IMR-90 (cell line): Measurements from ENCODE around the gene ZDHHC14. TPM values are rescaled to one million over a fixed set of nuclear protein-coding genes. Genes with fewer than 3 reads are reported as not detected.

Source experiments
- ATAC-seq: fragments of 200-7000 bp; cut with Tn5 transposase; 2 replicates; pipeline ENCODE4 v1.9.1; 2020; ENCODE audit warnings: low read depth, mild to moderate bottlenecking, moderate library complexity
- BruUV-seq: library from RNA; stranded (reverse); fragments of 400-500 nt; replicated peaks from 2 replicates; lab custom pipeline; 2021; lab: Mats Ljungman, UMichigan
- CTCF ChIA-PET: fragments of 300-600 bp; formaldehyde crosslinking; extraction: SDS; loops from one replicate; lab custom pipeline; 2021; ENCODE audit warnings: antibody characterized with exemption; lab: Yijun Ruan, JAX
- POLR2A ChIA-PET: fragments of 300-600 bp; sonication (Branson Sonifier 250); formaldehyde crosslinking; loops from one replicate; lab custom pipeline; 2022; ENCODE audit warnings: antibody characterized with exemption; ENCODE audit not compliant: unreplicated experiment; lab: Charles Lee
- DNase-seq: peaks from one replicate; pipeline ENCODE4 v3.0.0; 2013
- H2AFZ ChIP-seq: replicated peaks from 2 replicates; pipeline ENCODE3; 2013; ENCODE audit warnings: low read length, mild to moderate bottlenecking; ENCODE audit not compliant: poor library complexity
- H2AK5ac ChIP-seq: 2 replicates; pipeline ENCODE4 v1.6.1; 2013; ENCODE audit warnings: low read depth, low read length, inconsistent platforms
- H2AK9ac ChIP-seq: replicated peaks from 2 replicates; pipeline ENCODE3; 2013; ENCODE audit warnings: mild to moderate bottlenecking, low read depth, low read length, moderate library complexity; ENCODE audit not compliant: poor library complexity
- H2BK120ac ChIP-seq: 2 replicates; pipeline ENCODE4 v1.6.1; 2013; ENCODE audit warnings: low read depth, low read length, inconsistent platforms
- H2BK15ac ChIP-seq: 3 replicates; pipeline ENCODE4 v1.6.1; 2013; ENCODE audit warnings: low read depth, low read length, inconsistent platforms
- H2BK20ac ChIP-seq: 2 replicates; pipeline ENCODE4 v1.6.1; 2013; ENCODE audit warnings: low read depth, mild to moderate bottlenecking, inconsistent platforms, low read length, moderate library complexity
- H2BK5ac ChIP-seq: 2 replicates; pipeline ENCODE4 v1.6.1; 2013; ENCODE audit warnings: mild to moderate bottlenecking, low read depth, low read length, inconsistent platforms; ENCODE audit not compliant: poor library complexity, severe bottlenecking
- H3K14ac ChIP-seq: replicated peaks from 2 replicates; pipeline ENCODE4 v1.6.1; 2013; ENCODE audit warnings: low read depth, low read length, inconsistent platforms
- H3K18ac ChIP-seq: 2 replicates; pipeline ENCODE4 v1.6.1; 2013; ENCODE audit warnings: low read depth, low read length, control low read depth
- H3K23ac ChIP-seq: 2 replicates; pipeline ENCODE4 v1.6.1; 2013; ENCODE audit warnings: low read depth, low read length, inconsistent platforms
- H3K27ac ChIP-seq: 2 replicates; pipeline ENCODE4 v1.5.1; 2013; ENCODE audit warnings: mild to moderate bottlenecking, control low read depth, low read length; ENCODE audit not compliant: insufficient read depth
- H3K27me3 ChIP-seq: 2 replicates; pipeline ENCODE4 v1.6.1; 2013; ENCODE audit warnings: low read length; ENCODE audit not compliant: control insufficient read depth, insufficient read depth
- H3K36me3 ChIP-seq: 2 replicates; pipeline ENCODE4 v1.6.1; 2013; ENCODE audit warnings: low read length, mixed read lengths; ENCODE audit not compliant: control insufficient read depth, insufficient read depth
- H3K4ac ChIP-seq: 2 replicates; pipeline ENCODE4 v1.6.1; 2013; ENCODE audit warnings: low read depth, low read length, inconsistent platforms
- H3K4me1 ChIP-seq: 2 replicates; pipeline ENCODE4 v1.6.1; 2013; ENCODE audit warnings: low read length, mixed read lengths; ENCODE audit not compliant: control insufficient read depth, insufficient read depth
- H3K4me2 ChIP-seq: 2 replicates; pipeline ENCODE4 v1.6.1; 2013; ENCODE audit warnings: low read depth, mild to moderate bottlenecking, control low read depth, low read length, moderate library complexity
- H3K4me3 ChIP-seq: 2 replicates; pipeline ENCODE4 v1.5.1; 2013; ENCODE audit warnings: low read depth, mild to moderate bottlenecking, control low read depth, low read length, moderate library complexity; ENCODE audit not compliant: insufficient read depth
- H3K56ac ChIP-seq: 2 replicates; pipeline ENCODE4 v1.6.1; 2013; ENCODE audit warnings: low read length, inconsistent platforms; ENCODE audit not compliant: insufficient read depth; ENCODE audit errors: extremely low read depth
- H3K79me1 ChIP-seq, 2 experiments: 2 replicates each; pipeline ENCODE4 v1.6.1; 2013; ENCODE audit warnings: low read length in 2 of 2, inconsistent platforms in 1 of 2, low read depth in 1 of 2
- H3K9ac ChIP-seq: 2 replicates; pipeline ENCODE4 v1.6.1; 2013; ENCODE audit warnings: low read depth, low read length, control low read depth
- H3K9me1 ChIP-seq: 2 replicates; pipeline ENCODE4 v1.6.1; 2013; ENCODE audit warnings: low read length, inconsistent platforms; ENCODE audit not compliant: insufficient read depth
- H3K9me3 ChIP-seq: 2 replicates; pipeline ENCODE4 v1.6.1; 2013; ENCODE audit warnings: low read length; ENCODE audit not compliant: control insufficient read depth, insufficient read depth
- H4K20me1 ChIP-seq: 2 replicates; pipeline ENCODE4 v1.6.1; 2013; ENCODE audit warnings: low read length, inconsistent platforms; ENCODE audit not compliant: insufficient read depth
- H4K5ac ChIP-seq: 2 replicates; pipeline ENCODE4 v1.6.1; 2013; ENCODE audit warnings: mild to moderate bottlenecking, low read depth, low read length, control low read depth
- H4K8ac ChIP-seq, 2 experiments: 2 replicates each; pipeline ENCODE4 v1.6.1; 2013; ENCODE audit warnings: low read depth in 2 of 2, low read length in 2 of 2, control low read depth in 1 of 2, inconsistent platforms in 1 of 2
- H4K91ac ChIP-seq: 2 replicates; pipeline ENCODE4 v1.6.1; 2013; ENCODE audit warnings: low read depth, low read length, inconsistent platforms; ENCODE audit not compliant: insufficient read depth
- BHLHE40 ChIP-seq: fragments of 150-350 bp; IDR thresholded peaks from 2 replicates; pipeline ENCODE4 v1.6.1; 2016; ENCODE audit warnings: mild to moderate bottlenecking, low read depth, low read length
- CHD1 ChIP-seq: IDR thresholded peaks from 2 replicates; pipeline ENCODE4 v1.6.1; 2012; ENCODE audit warnings: low read depth, low read length, improper control_type of control experiment
- FOS ChIP-seq: fragments of 150-350 bp; IDR thresholded peaks from 2 replicates; pipeline ENCODE4 v1.6.1; 2016; ENCODE audit warnings: low read depth, low read length
- MAFK ChIP-seq: IDR thresholded peaks from 2 replicates; pipeline ENCODE4 v1.6.1; 2012; ENCODE audit warnings: low read depth, low read length, improper control_type of control experiment
- MAZ ChIP-seq: IDR thresholded peaks from 2 replicates; pipeline ENCODE4 v1.6.1; 2012; ENCODE audit warnings: low read depth, mild to moderate bottlenecking, low read length, improper control_type of control experiment, moderate library complexity, borderline replicate concordance
- NFE2L2 ChIP-seq: fragments of 150-350 bp; IDR thresholded peaks from 2 replicates; pipeline ENCODE4 v1.6.1; 2016; ENCODE audit warnings: low read depth, mild to moderate bottlenecking, low read length
- RAD21 ChIP-seq: IDR thresholded peaks from 2 replicates; pipeline ENCODE4 v1.6.1; 2012; ENCODE audit warnings: low read length, improper control_type of control experiment
- RCOR1 ChIP-seq: IDR thresholded peaks from 2 replicates; pipeline ENCODE4 v1.6.1; 2012; ENCODE audit warnings: mild to moderate bottlenecking, low read length, improper control_type of control experiment; ENCODE audit not compliant: insufficient replicate concordance
- RFX5 ChIP-seq: IDR thresholded peaks from 2 replicates; pipeline ENCODE4 v1.8.0; 2012; ENCODE audit warnings: low read depth, mild to moderate bottlenecking, low read length, moderate library complexity
- SMC3 ChIP-seq: fragments of 150-350 bp; IDR thresholded peaks from 2 replicates; pipeline ENCODE4 v1.6.1; 2016; ENCODE audit warnings: low read depth, mild to moderate bottlenecking, antibody characterized with exemption, low read length, moderate library complexity
- WGBS, 2 experiments: methylation state at CpG; one replicate each; pipeline versions ENCODE4 v1.1.5 to v1.1.7; 2013; ENCODE audit warnings: missing lambda C conversion rate in 2 of 2; ENCODE audit not compliant: insufficient read length in 1 of 2; ENCODE audit errors: extremely low coverage in 2 of 2; 5-methylcytosine and 5-hydroxymethylcytosine counted together
- dilution Hi-C: fragments of 300-500 bp; cut with HindIII; formaldehyde crosslinking; loops from one replicate; pipeline ENCODE4 v1.14.3; 2018; ENCODE audit warnings: low sequenced_read_pairs; ENCODE audit not compliant: unreplicated experiment
- in situ Hi-C: fragments of 300-500 bp; cut with MboI; formaldehyde crosslinking; loops from 3 replicates; pipeline ENCODE4 v1.14.3; 2019; ENCODE audit warnings: low sequenced_read_pairs, inconsistent platforms, mixed read lengths
- intact Hi-C: fragments of 100-400 bp; cut with micrococcal nuclease; formaldehyde crosslinking; loops from 2 replicates; pipeline ENCODE4 v1.10.0; 2022
- polyA plus RNA-seq, 3 experiments: library from polyadenylated mRNA; depleted of rRNA; stranded (reverse); fragments of >200 nt; gene quantifications; 2 replicates each; pipeline ENCODE4 v1.2.3, GENCODE V29; 2012; ENCODE audit warnings: low replicate concordance in 1 of 3
- total RNA-seq: library from RNA; depleted of rRNA; stranded (reverse); fragments of >200 nt; gene quantifications from 2 replicates; pipeline ENCODE4 v1.2.3, GENCODE V29; 2012
- TF ChIP-seq, protein P1 (sequence below): fragments of 150-350 bp; IDR thresholded peaks from 2 replicates; pipeline ENCODE4 v1.6.1; 2016; ENCODE audit warnings: low read depth, mild to moderate bottlenecking, low read length, moderate library complexity, borderline replicate concordance
- TF ChIP-seq, protein P2 (sequence below): conservative IDR thresholded peaks from 2 replicates; pipeline ENCODE4 v1.5.1; 2012; ENCODE audit warnings: mild to moderate bottlenecking, low read depth, low read length, improper control_type of control experiment
- TF ChIP-seq, protein P3 (sequence below): fragments of 150-350 bp; IDR thresholded peaks from 2 replicates; pipeline ENCODE4 v1.6.1; 2017; ENCODE audit warnings: mild to moderate bottlenecking, antibody characterized with exemption, low read length, low read depth

The ZDHHC14 gene
- total and polyA plus RNA-seq, 2 of the 4 experiments (the other 2 are of a cell fraction), result 0.90 to 2.0 TPM

DNA sequence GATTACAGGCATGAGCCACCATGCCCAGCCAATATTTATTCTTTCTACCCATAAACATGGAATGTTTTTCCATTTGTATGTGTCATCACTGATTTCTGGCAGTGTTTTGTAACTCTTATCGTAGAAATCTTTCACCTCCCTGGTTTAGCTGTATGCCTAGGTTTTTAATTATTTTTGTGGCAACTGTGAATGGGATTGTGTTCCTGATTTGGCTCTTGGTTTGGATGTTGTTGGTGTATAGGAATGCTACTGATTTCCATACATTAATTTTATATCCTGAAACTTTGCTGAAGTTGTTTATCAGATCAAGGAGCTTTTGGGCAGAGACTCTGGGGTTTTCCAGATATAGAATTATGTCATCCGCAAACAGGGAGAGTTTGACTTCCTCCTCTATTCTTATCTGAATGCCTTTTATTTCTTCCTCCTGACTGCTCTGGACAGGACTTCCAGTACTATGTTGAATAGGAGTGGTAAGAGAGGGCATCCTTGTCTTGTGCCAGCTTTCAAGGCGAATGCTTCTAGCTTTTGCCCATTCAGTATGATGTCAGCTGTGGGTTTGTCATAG lies 198.6 kb downstream of the ZDHHC14 start:
- Histone ChIP-seq H2BK120ac (no peak overlapping the region), H4K91ac (no peak overlapping the region), H3K27ac (no peak overlapping the region), H3K9me1 (0 out of 2 replicates have a peak, but pooled peaks cover 2% of the 10 kb centered on the region), H3K56ac (no peak overlapping the region), H3K4me3 (no peak overlapping the region), H3K18ac (no peak overlapping the region), H3K23ac (no peak overlapping the region), H3K4ac (no peak overlapping the region), H2BK15ac (no peak overlapping the region), H3K36me3 (no peaks in the 10 kb centered on the region), H3K14ac (no peak overlapping the region), H2AFZ (no peak overlapping the region), H4K8ac (no peak overlapping the region), H2BK20ac (no peak overlapping the region), H2BK5ac (no peak overlapping the region), H3K27me3 (no peaks in the 10 kb centered on the region), H3K9me3 (peaks cover 1% of the 10 kb centered on the region; the same call in 1 of the 2 replicates), H2AK9ac (no peak overlapping the region), H3K9ac (no peak overlapping the region), H2AK5ac (no peak overlapping the region), H4K20me1 (no peaks in the 10 kb centered on the region), H4K5ac (no peak overlapping the region), H3K4me1 (no peaks in the 10 kb centered on the region), H3K79me1 (no peaks in the 10 kb centered on the region), H3K4me2 (no peak overlapping the region)
- WGBS, 2 experiments, result no CpG with 5 or more reads among the region's 3 CpGs
- no peak for TF ChIP-seq RAD21
- no peak for TF ChIP-seq CHD1
- no peak for TF ChIP-seq MAFK
- TF ChIP-seq, protein P1, sequence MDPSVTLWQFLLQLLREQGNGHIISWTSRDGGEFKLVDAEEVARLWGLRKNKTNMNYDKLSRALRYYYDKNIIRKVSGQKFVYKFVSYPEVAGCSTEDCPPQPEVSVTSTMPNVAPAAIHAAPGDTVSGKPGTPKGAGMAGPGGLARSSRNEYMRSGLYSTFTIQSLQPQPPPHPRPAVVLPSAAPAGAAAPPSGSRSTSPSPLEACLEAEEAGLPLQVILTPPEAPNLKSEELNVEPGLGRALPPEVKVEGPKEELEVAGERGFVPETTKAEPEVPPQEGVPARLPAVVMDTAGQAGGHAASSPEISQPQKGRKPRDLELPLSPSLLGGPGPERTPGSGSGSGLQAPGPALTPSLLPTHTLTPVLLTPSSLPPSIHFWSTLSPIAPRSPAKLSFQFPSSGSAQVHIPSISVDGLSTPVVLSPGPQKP, result no peak
- no peak for TF ChIP-seq MAZ
- TF ChIP-seq FOS, result no peak
- no peak for TF ChIP-seq RFX5
- no peak for TF ChIP-seq RCOR1
- TF ChIP-seq, protein P2, sequence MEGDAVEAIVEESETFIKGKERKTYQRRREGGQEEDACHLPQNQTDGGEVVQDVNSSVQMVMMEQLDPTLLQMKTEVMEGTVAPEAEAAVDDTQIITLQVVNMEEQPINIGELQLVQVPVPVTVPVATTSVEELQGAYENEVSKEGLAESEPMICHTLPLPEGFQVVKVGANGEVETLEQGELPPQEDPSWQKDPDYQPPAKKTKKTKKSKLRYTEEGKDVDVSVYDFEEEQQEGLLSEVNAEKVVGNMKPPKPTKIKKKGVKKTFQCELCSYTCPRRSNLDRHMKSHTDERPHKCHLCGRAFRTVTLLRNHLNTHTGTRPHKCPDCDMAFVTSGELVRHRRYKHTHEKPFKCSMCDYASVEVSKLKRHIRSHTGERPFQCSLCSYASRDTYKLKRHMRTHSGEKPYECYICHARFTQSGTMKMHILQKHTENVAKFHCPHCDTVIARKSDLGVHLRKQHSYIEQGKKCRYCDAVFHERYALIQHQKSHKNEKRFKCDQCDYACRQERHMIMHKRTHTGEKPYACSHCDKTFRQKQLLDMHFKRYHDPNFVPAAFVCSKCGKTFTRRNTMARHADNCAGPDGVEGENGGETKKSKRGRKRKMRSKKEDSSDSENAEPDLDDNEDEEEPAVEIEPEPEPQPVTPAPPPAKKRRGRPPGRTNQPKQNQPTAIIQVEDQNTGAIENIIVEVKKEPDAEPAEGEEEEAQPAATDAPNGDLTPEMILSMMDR, result no peak
- no peak for TF ChIP-seq BHLHE40
- TF ChIP-seq, protein P3, sequence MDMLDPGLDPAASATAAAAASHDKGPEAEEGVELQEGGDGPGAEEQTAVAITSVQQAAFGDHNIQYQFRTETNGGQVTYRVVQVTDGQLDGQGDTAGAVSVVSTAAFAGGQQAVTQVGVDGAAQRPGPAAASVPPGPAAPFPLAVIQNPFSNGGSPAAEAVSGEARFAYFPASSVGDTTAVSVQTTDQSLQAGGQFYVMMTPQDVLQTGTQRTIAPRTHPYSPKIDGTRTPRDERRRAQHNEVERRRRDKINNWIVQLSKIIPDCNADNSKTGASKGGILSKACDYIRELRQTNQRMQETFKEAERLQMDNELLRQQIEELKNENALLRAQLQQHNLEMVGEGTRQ, result no peak
- TF ChIP-seq NFE2L2, result no peak
- no peak for TF ChIP-seq SMC3
- dilution Hi-C loops, result no loop called here
- ATAC-seq (no peak), DNase-seq (no peak)
- no TSS peak for BruUV-seq
- ChIA-PET POLR2A (no interaction called here), CTCF (no interaction called here)
- in situ Hi-C loops, result no loop called here
- intact Hi-C loops, result no loop called here
